GM04504 (cell line): ENCODE results near the gene VCP.
"Not testable (repeated sequence)": the region's sequence is repeated elsewhere in the genome, so short reads cannot be mapped to it uniquely, and the experiment has no call there.

Experiments
- DNase-seq: peaks from one replicate; pipeline ENCODE4 v3.0.0-alpha.2; 2012; ENCODE audit warnings: low read depth

The VCP gene

DNA sequence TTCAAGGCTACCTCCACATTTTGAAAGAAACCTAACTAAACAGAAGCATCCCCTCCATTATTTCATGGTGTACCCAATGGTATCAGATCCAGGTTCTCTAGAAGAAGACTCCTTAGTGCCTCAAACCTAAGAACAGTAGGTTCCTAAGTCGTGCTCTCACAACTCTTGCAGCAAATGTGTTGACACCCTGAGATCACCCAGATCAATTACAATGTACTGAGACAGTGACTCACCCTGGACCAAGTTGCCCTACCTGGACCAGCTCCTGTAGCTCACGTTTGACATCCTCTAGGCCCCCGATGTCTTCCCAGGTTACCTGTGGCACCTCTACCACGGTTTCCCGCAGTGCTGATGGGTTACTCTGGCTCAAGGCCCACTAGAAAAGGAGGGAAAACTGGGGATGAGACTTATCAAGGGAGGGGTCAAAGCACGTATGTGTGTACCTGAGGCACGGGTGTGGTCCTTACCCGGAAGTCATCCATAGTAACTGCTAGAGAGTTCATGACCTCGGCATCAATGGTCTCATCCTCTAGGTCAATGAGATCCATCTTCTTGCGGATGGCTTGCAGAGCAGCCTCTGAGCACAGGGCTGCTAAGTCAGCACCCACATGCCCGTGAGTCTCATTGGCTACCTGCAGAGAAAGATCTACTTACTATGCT is 11.7 kb downstream of the VCP start:
- DNase-seq: no peak

DNA sequence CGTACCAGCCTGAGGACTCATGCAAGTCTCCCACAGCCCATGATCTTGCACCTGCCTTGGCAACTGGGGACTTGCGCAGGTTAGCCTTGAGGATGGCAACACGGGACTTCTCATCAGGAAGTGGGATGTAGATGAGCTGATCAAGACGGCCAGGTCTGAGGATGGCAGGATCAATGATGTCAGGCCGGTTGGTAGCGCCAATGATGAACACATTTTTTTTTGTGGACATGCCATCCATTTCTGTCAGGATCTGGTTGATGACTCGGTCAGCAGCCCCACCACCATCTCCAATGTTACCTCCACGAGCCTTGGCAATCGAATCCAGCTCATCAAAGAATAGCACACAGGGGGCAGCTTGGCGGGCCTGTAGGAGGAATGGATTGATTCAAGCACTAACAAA is 13.0 kb downstream of the VCP start:
- DNase-seq: no peak

GRCh38 chr9:35057271-35057620 is 15.2 kb downstream of the VCP start:
- no peak for DNase-seq

DNA sequence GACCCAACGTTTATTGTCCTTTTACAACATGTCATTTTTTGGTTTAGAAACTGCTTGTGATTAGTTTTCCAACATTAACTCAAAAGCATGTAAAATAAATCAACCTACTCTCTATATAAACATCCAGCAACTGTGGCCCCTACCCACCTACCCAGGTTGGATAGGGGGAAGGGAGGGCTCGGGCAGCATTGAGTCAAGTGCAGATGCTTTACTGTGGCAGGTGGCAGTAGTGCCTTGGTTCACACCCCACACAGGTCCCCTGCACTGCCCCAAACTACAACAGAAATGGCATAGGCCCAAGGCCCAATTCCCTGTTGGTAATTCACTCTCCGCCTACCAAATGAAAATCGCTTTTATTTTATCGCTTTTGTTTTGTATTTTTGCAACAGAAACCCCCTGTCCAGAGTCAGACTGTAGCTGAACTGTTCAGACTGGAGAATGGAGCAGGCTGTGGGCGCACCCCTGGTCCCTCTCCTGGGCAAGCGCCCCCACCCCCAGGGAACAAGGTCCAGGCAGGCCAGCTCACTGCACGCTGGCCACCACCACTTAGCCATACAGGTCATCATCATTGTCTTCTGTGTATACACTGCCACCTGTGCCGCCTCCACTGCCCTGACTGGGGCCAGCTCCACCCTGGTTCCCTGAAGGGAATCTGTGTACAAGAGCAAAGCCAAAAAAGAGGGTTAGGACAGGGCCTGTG is 15.7 kb downstream of the VCP start:
- DNase-seq: no peak

- no peak for DNase-seq
These were observed 17.4 kb downstream of the VCP start for GRCh38 chr9:35054871-35055644.

- no peak for DNase-seq
These were observed 18.1 kb downstream of the VCP start for GRCh38 chr9:35054185-35054835.

- no peak for DNase-seq
These were observed 21.1 kb downstream of the VCP start for GRCh38 chr9:35051069-35051967.

DNA sequence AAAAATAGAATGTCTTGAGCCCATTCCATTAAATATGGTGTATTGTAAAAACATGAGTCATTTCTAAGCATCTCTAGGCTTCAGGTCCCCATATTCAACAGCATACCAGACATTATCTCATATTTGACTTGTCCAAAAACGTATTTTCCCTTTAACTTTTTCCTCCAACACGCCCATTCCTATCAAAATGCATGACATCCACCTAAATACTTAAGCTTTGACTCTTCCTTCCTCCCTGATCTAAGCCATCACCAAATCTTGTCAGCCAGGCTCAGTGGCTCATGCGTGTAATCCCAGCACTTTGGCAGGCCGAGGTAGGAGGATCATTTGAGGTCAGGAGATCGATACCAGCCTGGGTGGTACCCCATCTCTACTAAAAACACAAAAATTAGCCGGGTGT is 23.9 kb downstream of the VCP start:
- DNase-seq: no peak

- no peak for DNase-seq
These were observed 28.4 kb downstream of the VCP start for GRCh38 chr9:35044071-35044470.

DNA sequence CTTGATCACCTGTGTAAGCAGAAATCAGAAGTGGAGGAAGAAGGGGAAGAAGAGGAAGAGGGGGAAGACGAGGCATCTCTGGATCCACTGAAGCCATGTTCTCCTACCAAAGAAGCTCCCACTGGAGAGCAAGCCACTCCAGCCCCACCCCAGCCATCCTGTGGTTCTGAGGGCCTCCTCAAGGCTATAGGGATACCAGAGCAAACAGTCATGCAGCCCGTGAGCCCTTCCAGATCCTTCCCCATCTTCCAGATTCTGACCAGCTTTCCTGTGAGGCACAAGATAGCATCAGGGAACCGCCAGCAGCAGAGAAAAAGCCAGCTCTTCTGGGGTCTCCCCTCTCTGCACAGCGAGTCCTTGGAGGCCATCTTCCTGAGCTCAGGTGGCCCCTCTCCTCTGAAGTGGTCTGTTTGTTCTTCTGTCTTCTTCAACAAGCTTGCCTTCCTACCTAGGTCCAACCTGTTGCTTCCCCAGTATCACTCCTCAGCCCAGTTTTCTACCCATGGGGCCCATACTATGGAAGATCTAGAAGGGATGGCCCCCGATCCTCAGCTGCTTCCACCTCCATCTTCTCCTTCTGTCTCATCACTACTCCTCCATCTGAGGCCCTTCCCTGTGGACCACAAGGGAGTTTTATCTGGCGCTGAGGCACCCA is 29.4 kb downstream of the VCP start:
- no peak for DNase-seq

GRCh38 chr9:35042081-35042604 is 30.3 kb downstream of the VCP start:
- no peak for DNase-seq

DNA sequence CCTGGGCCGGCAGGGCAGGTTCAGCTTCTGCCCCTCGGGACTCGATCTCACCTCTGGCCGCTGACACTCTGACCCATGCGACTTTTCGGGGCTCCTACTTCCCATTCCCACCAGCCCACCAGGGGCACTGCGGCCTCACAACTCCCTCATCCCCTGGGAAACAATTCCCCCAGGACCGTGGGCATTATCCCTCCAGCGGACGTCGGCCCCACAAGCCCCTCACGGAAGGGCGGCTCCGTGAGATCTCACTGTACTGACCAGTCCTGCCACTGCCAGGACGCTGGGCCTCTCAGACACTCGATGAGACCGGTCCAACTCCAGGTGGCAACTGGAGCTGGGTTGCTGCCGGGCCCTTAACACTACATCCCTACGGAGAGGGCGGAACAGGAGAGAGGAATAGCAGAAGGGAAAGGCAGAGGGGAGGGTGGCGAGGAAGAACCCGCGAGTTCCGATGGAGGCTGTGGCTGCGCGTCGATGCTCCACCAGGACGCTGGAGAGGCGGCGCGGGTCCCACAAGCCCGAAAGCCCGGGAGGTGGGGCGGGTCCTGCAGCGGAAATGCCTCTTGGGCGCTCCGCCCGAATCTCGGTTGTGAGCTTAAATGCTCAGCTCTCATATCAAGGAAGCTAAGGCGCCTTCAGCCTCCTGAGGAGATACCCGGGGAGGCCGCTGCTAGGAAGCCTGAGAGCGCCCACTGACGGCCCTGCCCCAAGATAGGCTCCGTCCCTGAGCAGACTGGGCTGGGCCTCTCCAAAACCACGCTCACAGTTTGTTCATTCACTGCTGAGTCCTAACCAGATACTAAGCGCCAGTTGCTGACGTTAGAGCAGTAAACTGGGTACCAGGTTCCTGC is 36.3 kb downstream of the VCP start:
- DNase-seq: no peak

DNA sequence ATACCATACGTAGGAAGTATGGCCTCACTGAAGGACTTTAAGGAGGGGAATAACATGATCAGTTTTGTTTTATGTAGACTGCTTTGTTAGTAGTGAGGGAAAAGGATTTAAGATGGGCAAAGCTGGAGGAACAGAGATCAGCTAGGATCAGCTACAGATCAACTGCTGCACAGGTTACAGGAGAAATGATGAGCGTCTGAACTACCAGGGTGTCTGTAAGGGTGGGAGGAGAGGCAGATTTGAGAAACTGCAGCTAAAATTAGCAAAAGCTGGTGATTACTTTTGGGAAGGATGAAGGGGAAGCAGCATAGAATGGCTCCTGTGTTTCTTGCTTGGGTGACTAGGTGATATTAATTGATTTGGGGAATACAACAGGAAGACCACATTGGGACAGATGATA is 39.3 kb downstream of the VCP start:
- DNase-seq: no peak

- no peak for DNase-seq
These were observed 42.6 kb downstream of the VCP start for GRCh38 chr9:35029852-35030251.

DNA sequence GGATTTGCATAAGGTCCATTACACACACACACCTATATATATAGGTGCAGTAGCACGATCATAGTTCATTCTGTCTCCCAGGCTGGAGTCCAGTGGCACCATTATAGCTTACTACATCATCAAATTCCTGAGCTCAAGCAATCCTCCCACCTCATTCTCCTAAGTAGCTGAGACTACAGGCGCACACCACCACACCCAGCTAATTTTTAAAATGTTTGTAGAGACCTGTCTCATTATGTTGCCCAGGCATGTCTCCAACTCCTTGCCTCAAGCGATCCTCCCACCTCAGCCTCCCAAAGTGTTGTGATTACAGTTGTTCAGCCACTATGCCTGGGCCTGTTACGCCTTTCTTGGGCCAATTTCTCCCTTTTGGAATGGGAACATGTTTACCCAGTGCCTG is 43.2 kb downstream of the VCP start:
- DNase-seq: no peak

DNA sequence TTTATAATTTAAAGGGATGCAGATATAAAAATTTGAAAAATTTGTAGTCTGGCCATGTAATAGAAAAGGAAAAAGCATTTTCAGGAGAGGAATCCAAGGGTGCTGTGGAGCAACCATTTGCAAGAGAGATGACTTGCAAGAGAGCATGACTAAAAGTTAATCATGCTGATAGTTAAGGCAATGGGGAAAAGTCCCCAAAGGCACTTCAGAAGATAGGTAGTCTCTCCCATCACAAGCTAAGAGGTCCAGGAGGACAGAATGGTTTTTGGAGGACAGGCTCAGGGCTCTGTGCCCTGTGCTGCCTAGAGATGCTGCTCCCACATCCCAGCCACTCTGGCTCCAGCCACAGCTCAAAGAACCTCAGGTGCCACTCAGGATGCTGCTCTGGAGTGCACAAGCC is 44.1 kb downstream of the VCP start:
- DNase-seq: no peak

DNA sequence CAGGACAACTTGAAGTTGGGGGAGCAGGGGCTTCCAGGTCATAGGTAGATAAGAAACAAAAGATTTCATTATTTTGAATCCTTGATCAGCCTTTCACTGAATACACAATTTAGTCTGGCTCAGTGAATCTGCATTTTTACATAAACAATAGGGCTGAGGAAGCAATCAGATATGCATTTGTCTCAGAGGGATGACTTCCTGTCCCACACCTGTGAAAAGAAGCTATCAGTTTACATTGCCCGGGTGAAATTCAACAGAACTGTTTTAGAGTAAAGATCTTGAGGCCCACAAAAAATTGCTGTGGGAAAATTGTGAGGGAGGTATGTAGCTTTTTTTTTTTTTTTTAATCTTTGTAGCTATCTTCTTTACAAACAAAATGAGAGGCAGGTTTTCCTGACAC is 44.6 kb downstream of the VCP start:
- no peak for DNase-seq

- DNase-seq: no peak
These were observed 45.1 kb downstream of the VCP start for GRCh38 chr9:35027374-35027773.

DNA sequence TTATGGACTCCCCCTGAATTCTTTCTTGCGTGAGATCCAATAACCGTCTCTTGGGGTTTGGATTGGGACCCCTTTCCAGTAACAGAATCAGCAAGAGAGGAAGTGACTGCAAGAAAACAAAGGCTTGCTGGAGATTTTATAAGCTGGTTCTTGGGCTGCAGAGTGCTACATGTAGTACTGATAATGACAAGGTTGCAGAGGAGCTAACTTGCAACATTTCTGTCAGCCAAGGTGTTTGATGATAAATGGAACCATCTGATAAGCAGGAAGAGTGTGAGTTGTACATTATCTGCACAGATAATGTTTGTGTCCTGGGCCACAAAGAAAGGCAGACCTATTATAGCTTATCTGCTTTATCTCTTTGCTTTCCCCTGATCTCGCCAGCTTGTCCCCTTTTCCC is 45.8 kb downstream of the VCP start:
- DNase-seq: no peak

GRCh38 chr9:35023443-35023842 is 49.0 kb downstream of the VCP start:
- not testable (repeated sequence) for DNase-seq
